ENCODE measurements around the gene STAU1. TPM values are rescaled to one million over a fixed set of nuclear protein-coding genes. Genes with fewer than 3 reads are reported as not detected.
"Not testable (repeated sequence)": the region's sequence is repeated elsewhere in the genome, so short reads cannot be mapped to it uniquely, and the experiment has no call there.

Gene STAU1
- total RNA-seq, 1 donor from 2014 or later: 73.7 TPM

GRCh38 chr20:49110767-49111694 lies 77.1 kb downstream of the STAU1 start:
- H3K36me3 Mint-ChIP-seq (ENCODE audit: low read depth): peaks cover 52% of the 10 kb centered on the region
- no peak overlapping the region for H3K27ac Mint-ChIP-seq
- H3K4me3 Mint-ChIP-seq: no peak overlapping the region
- H3K4me1 Mint-ChIP-seq: peaks cover 3% of the 10 kb centered on the region
- no peaks in the 10 kb centered on the region for H3K27me3 Mint-ChIP-seq
- DNase-seq: no peak
- intact Hi-C loops (cut with micrococcal nuclease): no loop called here
- no peaks in the 10 kb centered on the region for H3K9me3 Mint-ChIP-seq

GRCh38 chr20:49106328-49106727 lies 81.8 kb downstream of the STAU1 start:
- intact Hi-C loops (cut with micrococcal nuclease): no loop called here
- Mint-ChIP-seq H3K27me3 (no peaks in the 10 kb centered on the region), H3K27ac (no peak overlapping the region), H3K9me3 (no peaks in the 10 kb centered on the region), H3K36me3 (ENCODE audit: low read depth) (peaks cover 57% of the 10 kb centered on the region), H3K4me3 (no peak overlapping the region), H3K4me1 (peaks cover 4% of the 10 kb centered on the region)
- no peak for DNase-seq

GRCh38 chr20:49104979-49105547 lies 83.1 kb downstream of the STAU1 start:
- H3K27ac Mint-ChIP-seq; H3K27me3 Mint-ChIP-seq; H3K4me3 Mint-ChIP-seq; H3K9me3 Mint-ChIP-seq; intact Hi-C loops (cut with micrococcal nuclease); DNase-seq: not testable (repeated sequence)
- H3K4me1 Mint-ChIP-seq: peaks cover 10% of the 10 kb centered on the region
- peaks cover 56% of the 10 kb centered on the region for H3K36me3 Mint-ChIP-seq (ENCODE audit: low read depth)

- H3K27me3 Mint-ChIP-seq: no peaks in the 10 kb centered on the region
- peaks cover 56% of the 10 kb centered on the region for H3K36me3 Mint-ChIP-seq (ENCODE audit: low read depth)
- H3K27ac Mint-ChIP-seq: no peak overlapping the region
- H3K4me1 Mint-ChIP-seq: peaks cover 10% of the 10 kb centered on the region
- H3K9me3 Mint-ChIP-seq: no peaks in the 10 kb centered on the region
- intact Hi-C loops (cut with micrococcal nuclease): no loop called here
- no peak overlapping the region for H3K4me3 Mint-ChIP-seq
- no peak for DNase-seq
Measured at GRCh38 chr20:49104365-49104648, 83.8 kb downstream of the STAU1 start.

- intact Hi-C loops (cut with micrococcal nuclease): no loop called here
- Mint-ChIP-seq H3K36me3 (ENCODE audit: low read depth) (peaks cover 57% of the 10 kb centered on the region), H3K27me3 (no peaks in the 10 kb centered on the region), H3K9me3 (no peaks in the 10 kb centered on the region), H3K4me1 (peaks cover 10% of the 10 kb centered on the region), H3K4me3 (no peak overlapping the region), H3K27ac (no peak overlapping the region)
- DNase-seq: no peak
Measured at GRCh38 chr20:49103647-49104364, 84.3 kb downstream of the STAU1 start.

- H3K4me1 Mint-ChIP-seq: peaks cover 10% of the 10 kb centered on the region
- H3K4me3 Mint-ChIP-seq: no peak overlapping the region
- H3K36me3 Mint-ChIP-seq (ENCODE audit: low read depth): peaks cover 59% of the 10 kb centered on the region
- no peaks in the 10 kb centered on the region for H3K9me3 Mint-ChIP-seq
- DNase-seq: no peak
- intact Hi-C loops (cut with micrococcal nuclease): no loop called here
- H3K27me3 Mint-ChIP-seq: no peaks in the 10 kb centered on the region
- no peak overlapping the region for H3K27ac Mint-ChIP-seq
Measured at GRCh38 chr20:49103019-49103418, 85.1 kb downstream of the STAU1 start.

- H3K4me3 Mint-ChIP-seq: peak overlapping the region; percentile 47
- H3K27me3 Mint-ChIP-seq: no peaks in the 10 kb centered on the region
- peaks cover 10% of the 10 kb centered on the region for H3K4me1 Mint-ChIP-seq
- H3K27ac Mint-ChIP-seq: peak overlapping the region; percentile 70
- H3K36me3 Mint-ChIP-seq (ENCODE audit: low read depth): peaks cover 71% of the 10 kb centered on the region
- no peaks in the 10 kb centered on the region for H3K9me3 Mint-ChIP-seq
- intact Hi-C loops (cut with micrococcal nuclease): no loop called here
- no peak for DNase-seq
Measured at GRCh38 chr20:49100972-49101371, 87.2 kb downstream of the STAU1 start.

- intact Hi-C loops (cut with micrococcal nuclease); H3K4me3 Mint-ChIP-seq: not testable (repeated sequence)
Measured at GRCh38 chr20:49100292-49100691, 87.8 kb downstream of the STAU1 start.

GRCh38 chr20:49099011-49099410 lies 89.1 kb downstream of the STAU1 start:
- no peak overlapping the region for H3K4me3 Mint-ChIP-seq
- H3K9me3 Mint-ChIP-seq: no peaks in the 10 kb centered on the region
- no peak for DNase-seq

More at GRCh38 chr20:49100292-49100691, 87.8 kb downstream of the STAU1 start:
- H3K27me3 Mint-ChIP-seq, H3K9me3 Mint-ChIP-seq, DNase-seq: not testable (repeated sequence)
- Mint-ChIP-seq H3K27ac (peak overlapping the region; percentile 75), H3K36me3 (ENCODE audit: low read depth) (peaks cover 73% of the 10 kb centered on the region), H3K4me1 (peaks cover 10% of the 10 kb centered on the region)

GRCh38 chr20:49098136-49098535 lies 90.0 kb downstream of the STAU1 start:
- DNase-seq: no peak
- Mint-ChIP-seq H3K27me3 (no peaks in the 10 kb centered on the region), H3K9me3 (no peaks in the 10 kb centered on the region), H3K4me1 (peaks cover 10% of the 10 kb centered on the region), H3K36me3 (ENCODE audit: low read depth) (peaks cover 79% of the 10 kb centered on the region), H3K4me3 (no peak overlapping the region), H3K27ac (no peak overlapping the region)
- intact Hi-C loops (cut with micrococcal nuclease): no loop called here

More at GRCh38 chr20:49099011-49099410, 89.1 kb downstream of the STAU1 start:
- Mint-ChIP-seq H3K36me3 (ENCODE audit: low read depth) (peaks cover 80% of the 10 kb centered on the region), H3K27ac (no peak overlapping the region), H3K4me1 (peaks cover 10% of the 10 kb centered on the region), H3K27me3 (no peaks in the 10 kb centered on the region)
- intact Hi-C loops (cut with micrococcal nuclease): no loop called here

- H3K4me3 Mint-ChIP-seq: no peak overlapping the region
- H3K27me3 Mint-ChIP-seq: no peaks in the 10 kb centered on the region
- DNase-seq: peak; percentile 45
- intact Hi-C loops (cut with micrococcal nuclease): no loop called here
- H3K27ac Mint-ChIP-seq: no peak overlapping the region
- H3K4me1 Mint-ChIP-seq: peaks cover 10% of the 10 kb centered on the region
- no peaks in the 10 kb centered on the region for H3K9me3 Mint-ChIP-seq
- H3K36me3 Mint-ChIP-seq (ENCODE audit: low read depth): peaks cover 77% of the 10 kb centered on the region
Measured at GRCh38 chr20:49097159-49097558, 91.0 kb downstream of the STAU1 start.

GRCh38 chr20:49096203-49096730 lies 91.9 kb downstream of the STAU1 start:
- H3K9me3 Mint-ChIP-seq: no peaks in the 10 kb centered on the region
- H3K36me3 Mint-ChIP-seq (ENCODE audit: low read depth): peaks cover 75% of the 10 kb centered on the region
- peaks cover 6% of the 10 kb centered on the region for H3K4me1 Mint-ChIP-seq
- H3K27ac Mint-ChIP-seq: no peak overlapping the region
- DNase-seq: peak; percentile 43
- no peaks in the 10 kb centered on the region for H3K27me3 Mint-ChIP-seq
- intact Hi-C loops (cut with micrococcal nuclease): no loop called here
- H3K4me3 Mint-ChIP-seq: no peak overlapping the region

GRCh38 chr20:49091762-49092161 lies 96.4 kb downstream of the STAU1 start:
- H3K36me3 Mint-ChIP-seq (ENCODE audit: low read depth): peaks cover 79% of the 10 kb centered on the region
- no peaks in the 10 kb centered on the region for H3K27me3 Mint-ChIP-seq
- H3K9me3 Mint-ChIP-seq: no peaks in the 10 kb centered on the region
- no peak overlapping the region for H3K27ac Mint-ChIP-seq
- intact Hi-C loops (cut with micrococcal nuclease): no loop called here
- H3K4me3 Mint-ChIP-seq: no peak overlapping the region
- no peaks in the 10 kb centered on the region for H3K4me1 Mint-ChIP-seq
- no peak for DNase-seq

GRCh38 chr20:49091104-49091503 lies 97.0 kb downstream of the STAU1 start:
- intact Hi-C loops (cut with micrococcal nuclease): no loop called here
- DNase-seq: no peak
- H3K4me1 Mint-ChIP-seq: no peaks in the 10 kb centered on the region
- H3K36me3 Mint-ChIP-seq (ENCODE audit: low read depth): peaks cover 76% of the 10 kb centered on the region
- H3K27ac Mint-ChIP-seq: no peak overlapping the region
- H3K9me3 Mint-ChIP-seq: no peaks in the 10 kb centered on the region
- H3K4me3 Mint-ChIP-seq: no peak overlapping the region
- no peaks in the 10 kb centered on the region for H3K27me3 Mint-ChIP-seq
